Epithelial cell of proximal tubule (primary cell): ENCODE data around the gene DMRTA2. TPM values are rescaled to one million over a fixed set of nuclear protein-coding genes. Genes with fewer than 3 reads are reported as not detected.
"Not testable (repeated sequence)": the region's sequence is repeated elsewhere in the genome, so short reads cannot be mapped to it uniquely, and the experiment has no call there.

Source experiments
- DNase-seq: peaks from one replicate; pipeline ENCODE4 v3.0.0-alpha.2; 2011; ENCODE audit warnings: low read depth
- H3K4me3 ChIP-seq: 2 replicates; pipeline ENCODE4 v1.5.1; 2011; ENCODE audit warnings: low read depth, mild to moderate bottlenecking, low read length
- CTCF ChIP-seq: conservative IDR thresholded peaks from 2 replicates; pipeline ENCODE4 v1.5.1; 2012; ENCODE audit warnings: low read depth, mild to moderate bottlenecking, low read length
- total RNA-seq: library from RNA; depleted of rRNA; stranded (reverse); fragments of >200 nt; gene quantifications from 2 replicates; pipeline ENCODE4 v1.2.3, GENCODE V29; 2015

The DMRTA2 gene
- total RNA-seq, 1 donor from 2014 or later = not detected

- no peak for TF ChIP-seq CTCF
- no peak overlapping the region for H3K4me3 ChIP-seq
- DNase-seq = no peak
Measured at GRCh38 chr1:50416150-50416527, 7.1 kb downstream of the DMRTA2 start.

- H3K4me3 ChIP-seq = no peak overlapping the region
- DNase-seq = no peak
- no peak for TF ChIP-seq CTCF
Measured at GRCh38 chr1:50415235-50416149, 7.8 kb downstream of the DMRTA2 start.

GRCh38 chr1:50414853-50415234 is 8.4 kb downstream of the DMRTA2 start:
- no peak for TF ChIP-seq CTCF
- DNase-seq = no peak
- no peak overlapping the region for H3K4me3 ChIP-seq

GRCh38 chr1:50412813-50413476 is 10.3 kb downstream of the DMRTA2 start:
- H3K4me3 ChIP-seq = no peak overlapping the region
- no peak for TF ChIP-seq CTCF
- no peak for DNase-seq

- no peak overlapping the region for H3K4me3 ChIP-seq
- TF ChIP-seq CTCF = no peak
- DNase-seq = no peak
Measured at GRCh38 chr1:50405814-50406213, 17.4 kb downstream of the DMRTA2 start.

GRCh38 chr1:50393522-50394120 is 29.6 kb downstream of the DMRTA2 start:
- H3K4me3 ChIP-seq = no peak overlapping the region
- TF ChIP-seq CTCF = no peak
- DNase-seq = no peak

- not testable (repeated sequence) for H3K4me3 ChIP-seq, DNase-seq
Measured at GRCh38 chr1:50381551-50381950, 41.7 kb downstream of the DMRTA2 start.
